ENCODE measurements around the gene NR1D2.

NR1D2 gene

DNA sequence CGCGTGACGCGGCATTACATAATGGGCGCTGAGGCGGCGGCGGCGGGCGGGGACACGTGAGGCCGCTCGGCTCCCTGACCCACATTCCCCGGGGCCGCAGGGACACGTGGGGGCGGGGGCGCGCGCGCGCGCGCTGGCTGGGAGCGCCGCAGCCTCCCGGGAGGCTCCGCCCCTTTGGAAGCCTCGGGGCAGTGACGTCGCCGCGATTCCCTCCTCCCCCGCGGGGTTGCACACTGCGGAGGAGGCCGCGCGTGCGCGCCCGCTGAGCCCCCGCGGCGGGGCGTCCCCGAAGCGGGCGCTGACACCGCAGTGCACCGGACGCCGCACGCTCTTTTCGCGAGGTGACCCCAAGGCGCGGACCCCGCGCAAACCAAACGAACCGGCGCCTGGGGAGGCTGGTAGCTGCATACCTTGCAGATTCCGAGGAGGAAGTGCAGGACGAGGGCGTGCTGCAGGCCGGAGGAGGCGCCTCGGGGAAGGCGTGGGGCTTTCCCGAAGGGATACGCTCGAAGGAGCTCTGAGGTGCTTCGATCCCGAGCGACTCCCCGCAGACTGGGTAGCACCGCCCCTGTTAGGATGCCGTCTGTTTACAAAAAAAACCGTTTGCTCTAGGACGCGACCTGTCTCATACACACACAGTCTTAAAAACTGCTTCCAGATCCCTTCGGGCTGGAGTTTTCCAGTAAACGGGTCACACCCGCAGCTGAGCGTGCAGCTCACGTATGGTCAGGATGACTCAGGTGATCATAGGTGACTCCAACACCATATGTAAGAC, 1.0 kb downstream of the NR1D2 start (continued):
- TF ChIP-seq, protein P1, sequence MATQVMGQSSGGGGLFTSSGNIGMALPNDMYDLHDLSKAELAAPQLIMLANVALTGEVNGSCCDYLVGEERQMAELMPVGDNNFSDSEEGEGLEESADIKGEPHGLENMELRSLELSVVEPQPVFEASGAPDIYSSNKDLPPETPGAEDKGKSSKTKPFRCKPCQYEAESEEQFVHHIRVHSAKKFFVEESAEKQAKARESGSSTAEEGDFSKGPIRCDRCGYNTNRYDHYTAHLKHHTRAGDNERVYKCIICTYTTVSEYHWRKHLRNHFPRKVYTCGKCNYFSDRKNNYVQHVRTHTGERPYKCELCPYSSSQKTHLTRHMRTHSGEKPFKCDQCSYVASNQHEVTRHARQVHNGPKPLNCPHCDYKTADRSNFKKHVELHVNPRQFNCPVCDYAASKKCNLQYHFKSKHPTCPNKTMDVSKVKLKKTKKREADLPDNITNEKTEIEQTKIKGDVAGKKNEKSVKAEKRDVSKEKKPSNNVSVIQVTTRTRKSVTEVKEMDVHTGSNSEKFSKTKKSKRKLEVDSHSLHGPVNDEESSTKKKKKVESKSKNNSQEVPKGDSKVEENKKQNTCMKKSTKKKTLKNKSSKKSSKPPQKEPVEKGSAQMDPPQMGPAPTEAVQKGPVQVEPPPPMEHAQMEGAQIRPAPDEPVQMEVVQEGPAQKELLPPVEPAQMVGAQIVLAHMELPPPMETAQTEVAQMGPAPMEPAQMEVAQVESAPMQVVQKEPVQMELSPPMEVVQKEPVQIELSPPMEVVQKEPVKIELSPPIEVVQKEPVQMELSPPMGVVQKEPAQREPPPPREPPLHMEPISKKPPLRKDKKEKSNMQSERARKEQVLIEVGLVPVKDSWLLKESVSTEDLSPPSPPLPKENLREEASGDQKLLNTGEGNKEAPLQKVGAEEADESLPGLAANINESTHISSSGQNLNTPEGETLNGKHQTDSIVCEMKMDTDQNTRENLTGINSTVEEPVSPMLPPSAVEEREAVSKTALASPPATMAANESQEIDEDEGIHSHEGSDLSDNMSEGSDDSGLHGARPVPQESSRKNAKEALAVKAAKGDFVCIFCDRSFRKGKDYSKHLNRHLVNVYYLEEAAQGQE (tag by site-specific recombination; IDR thresholded peaks at IDR 0.05), result no peak; the same call in 1 of the 2 replicates
- TF ChIP-seq, protein P2, sequence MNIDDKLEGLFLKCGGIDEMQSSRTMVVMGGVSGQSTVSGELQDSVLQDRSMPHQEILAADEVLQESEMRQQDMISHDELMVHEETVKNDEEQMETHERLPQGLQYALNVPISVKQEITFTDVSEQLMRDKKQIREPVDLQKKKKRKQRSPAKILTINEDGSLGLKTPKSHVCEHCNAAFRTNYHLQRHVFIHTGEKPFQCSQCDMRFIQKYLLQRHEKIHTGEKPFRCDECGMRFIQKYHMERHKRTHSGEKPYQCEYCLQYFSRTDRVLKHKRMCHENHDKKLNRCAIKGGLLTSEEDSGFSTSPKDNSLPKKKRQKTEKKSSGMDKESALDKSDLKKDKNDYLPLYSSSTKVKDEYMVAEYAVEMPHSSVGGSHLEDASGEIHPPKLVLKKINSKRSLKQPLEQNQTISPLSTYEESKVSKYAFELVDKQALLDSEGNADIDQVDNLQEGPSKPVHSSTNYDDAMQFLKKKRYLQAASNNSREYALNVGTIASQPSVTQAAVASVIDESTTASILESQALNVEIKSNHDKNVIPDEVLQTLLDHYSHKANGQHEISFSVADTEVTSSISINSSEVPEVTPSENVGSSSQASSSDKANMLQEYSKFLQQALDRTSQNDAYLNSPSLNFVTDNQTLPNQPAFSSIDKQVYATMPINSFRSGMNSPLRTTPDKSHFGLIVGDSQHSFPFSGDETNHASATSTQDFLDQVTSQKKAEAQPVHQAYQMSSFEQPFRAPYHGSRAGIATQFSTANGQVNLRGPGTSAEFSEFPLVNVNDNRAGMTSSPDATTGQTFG (tag by site-specific recombination; IDR thresholded peaks at IDR 0.05; ENCODE audit: borderline replicate concordance), result no peak
- TF ChIP-seq, protein P3, sequence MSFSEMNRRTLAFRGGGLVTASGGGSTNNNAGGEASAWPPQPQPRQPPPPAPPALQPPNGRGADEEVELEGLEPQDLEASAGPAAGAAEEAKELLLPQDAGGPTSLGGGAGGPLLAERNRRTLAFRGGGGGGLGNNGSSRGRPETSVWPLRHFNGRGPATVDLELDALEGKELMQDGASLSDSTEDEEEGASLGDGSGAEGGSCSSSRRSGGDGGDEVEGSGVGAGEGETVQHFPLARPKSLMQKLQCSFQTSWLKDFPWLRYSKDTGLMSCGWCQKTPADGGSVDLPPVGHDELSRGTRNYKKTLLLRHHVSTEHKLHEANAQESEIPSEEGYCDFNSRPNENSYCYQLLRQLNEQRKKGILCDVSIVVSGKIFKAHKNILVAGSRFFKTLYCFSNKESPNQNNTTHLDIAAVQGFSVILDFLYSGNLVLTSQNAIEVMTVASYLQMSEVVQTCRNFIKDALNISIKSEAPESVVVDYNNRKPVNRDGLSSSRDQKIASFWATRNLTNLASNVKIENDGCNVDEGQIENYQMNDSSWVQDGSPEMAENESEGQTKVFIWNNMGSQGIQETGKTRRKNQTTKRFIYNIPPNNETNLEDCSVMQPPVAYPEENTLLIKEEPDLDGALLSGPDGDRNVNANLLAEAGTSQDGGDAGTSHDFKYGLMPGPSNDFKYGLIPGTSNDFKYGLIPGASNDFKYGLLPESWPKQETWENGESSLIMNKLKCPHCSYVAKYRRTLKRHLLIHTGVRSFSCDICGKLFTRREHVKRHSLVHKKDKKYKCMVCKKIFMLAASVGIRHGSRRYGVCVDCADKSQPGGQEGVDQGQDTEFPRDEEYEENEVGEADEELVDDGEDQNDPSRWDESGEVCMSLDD (tag by site-specific recombination; IDR thresholded peaks at IDR 0.05), result peak; percentile 75
- no peak for TF ChIP-seq ZNF202 (tag by site-specific recombination; IDR thresholded peaks at IDR 0.05; ENCODE audit: borderline replicate concordance)
- TF ChIP-seq, protein P4, sequence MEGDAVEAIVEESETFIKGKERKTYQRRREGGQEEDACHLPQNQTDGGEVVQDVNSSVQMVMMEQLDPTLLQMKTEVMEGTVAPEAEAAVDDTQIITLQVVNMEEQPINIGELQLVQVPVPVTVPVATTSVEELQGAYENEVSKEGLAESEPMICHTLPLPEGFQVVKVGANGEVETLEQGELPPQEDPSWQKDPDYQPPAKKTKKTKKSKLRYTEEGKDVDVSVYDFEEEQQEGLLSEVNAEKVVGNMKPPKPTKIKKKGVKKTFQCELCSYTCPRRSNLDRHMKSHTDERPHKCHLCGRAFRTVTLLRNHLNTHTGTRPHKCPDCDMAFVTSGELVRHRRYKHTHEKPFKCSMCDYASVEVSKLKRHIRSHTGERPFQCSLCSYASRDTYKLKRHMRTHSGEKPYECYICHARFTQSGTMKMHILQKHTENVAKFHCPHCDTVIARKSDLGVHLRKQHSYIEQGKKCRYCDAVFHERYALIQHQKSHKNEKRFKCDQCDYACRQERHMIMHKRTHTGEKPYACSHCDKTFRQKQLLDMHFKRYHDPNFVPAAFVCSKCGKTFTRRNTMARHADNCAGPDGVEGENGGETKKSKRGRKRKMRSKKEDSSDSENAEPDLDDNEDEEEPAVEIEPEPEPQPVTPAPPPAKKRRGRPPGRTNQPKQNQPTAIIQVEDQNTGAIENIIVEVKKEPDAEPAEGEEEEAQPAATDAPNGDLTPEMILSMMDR (tag by site-specific recombination; IDR thresholded peaks at IDR 0.05), result peak; percentile 63; the same call in 1 of the 2 replicates
- TF ChIP-seq ZNF654 (tag by site-specific recombination; IDR thresholded peaks at IDR 0.05; ENCODE audit: low read depth), result no peak
- no peak for TF ChIP-seq ZNF791 (tag by site-specific recombination; IDR thresholded peaks at IDR 0.05)
- TF ChIP-seq ZSCAN16 (tag by site-specific recombination; IDR thresholded peaks at IDR 0.05), result no peak
- no peak for TF ChIP-seq ZNF169 (tag by site-specific recombination; IDR thresholded peaks at IDR 0.05)
- peak; percentile 57; the same call in 1 of the 2 replicates for TF ChIP-seq ZNF843 (tag by site-specific recombination; IDR thresholded peaks at IDR 0.05)
- TF ChIP-seq, protein P5, sequence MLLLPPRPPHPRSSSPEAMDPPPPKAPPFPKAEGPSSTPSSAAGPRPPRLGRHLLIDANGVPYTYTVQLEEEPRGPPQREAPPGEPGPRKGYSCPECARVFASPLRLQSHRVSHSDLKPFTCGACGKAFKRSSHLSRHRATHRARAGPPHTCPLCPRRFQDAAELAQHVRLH (tag by site-specific recombination; IDR thresholded peaks at IDR 0.05), result no peak
- peak; percentile 63 for TF ChIP-seq ZNF335 (tag by site-specific recombination; conservative IDR thresholded peaks at IDR 0.05)
- no peak for TF ChIP-seq TRIM28 (IDR thresholded peaks at IDR 0.05; ENCODE audit: borderline replicate concordance, low read length)
- peak; percentile 89 for TF ChIP-seq EGR2 (tag by site-specific recombination; IDR thresholded peaks at IDR 0.05; ENCODE audit: low read depth)
- TF ChIP-seq MEIS1 (CRISPR knock-in tag; IDR thresholded peaks at IDR 0.05; ENCODE audit: borderline replicate concordance), result no peak
- no peak for TF ChIP-seq ZNF16 (tag by site-specific recombination; IDR thresholded peaks at IDR 0.05; ENCODE audit: low read depth)
- no peak for TF ChIP-seq ZNF768 (tag by site-specific recombination; IDR thresholded peaks at IDR 0.05)
- TF ChIP-seq, protein P6, sequence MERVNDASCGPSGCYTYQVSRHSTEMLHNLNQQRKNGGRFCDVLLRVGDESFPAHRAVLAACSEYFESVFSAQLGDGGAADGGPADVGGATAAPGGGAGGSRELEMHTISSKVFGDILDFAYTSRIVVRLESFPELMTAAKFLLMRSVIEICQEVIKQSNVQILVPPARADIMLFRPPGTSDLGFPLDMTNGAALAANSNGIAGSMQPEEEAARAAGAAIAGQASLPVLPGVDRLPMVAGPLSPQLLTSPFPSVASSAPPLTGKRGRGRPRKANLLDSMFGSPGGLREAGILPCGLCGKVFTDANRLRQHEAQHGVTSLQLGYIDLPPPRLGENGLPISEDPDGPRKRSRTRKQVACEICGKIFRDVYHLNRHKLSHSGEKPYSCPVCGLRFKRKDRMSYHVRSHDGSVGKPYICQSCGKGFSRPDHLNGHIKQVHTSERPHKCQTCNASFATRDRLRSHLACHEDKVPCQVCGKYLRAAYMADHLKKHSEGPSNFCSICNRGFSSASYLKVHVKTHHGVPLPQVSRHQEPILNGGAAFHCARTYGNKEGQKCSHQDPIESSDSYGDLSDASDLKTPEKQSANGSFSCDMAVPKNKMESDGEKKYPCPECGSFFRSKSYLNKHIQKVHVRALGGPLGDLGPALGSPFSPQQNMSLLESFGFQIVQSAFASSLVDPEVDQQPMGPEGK (tag by site-specific recombination; IDR thresholded peaks at IDR 0.05), result peak; percentile 88
- no peak for TF ChIP-seq ZNF155 (tag by site-specific recombination; IDR thresholded peaks at IDR 0.05)
- TF ChIP-seq, protein P7, sequence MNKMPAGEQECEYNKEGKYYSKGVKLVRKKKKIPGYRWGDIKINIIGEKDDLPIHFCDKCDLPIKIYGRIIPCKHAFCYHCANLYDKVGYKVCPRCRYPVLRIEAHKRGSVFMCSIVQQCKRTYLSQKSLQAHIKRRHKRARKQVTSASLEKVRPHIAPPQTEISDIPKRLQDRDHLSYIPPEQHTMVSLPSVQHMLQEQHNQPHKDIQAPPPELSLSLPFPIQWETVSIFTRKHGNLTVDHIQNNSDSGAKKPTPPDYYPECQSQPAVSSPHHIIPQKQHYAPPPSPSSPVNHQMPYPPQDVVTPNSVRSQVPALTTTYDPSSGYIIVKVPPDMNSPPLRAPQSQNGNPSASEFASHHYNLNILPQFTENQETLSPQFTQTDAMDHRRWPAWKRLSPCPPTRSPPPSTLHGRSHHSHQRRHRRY (tag by site-specific recombination; IDR thresholded peaks at IDR 0.05), result no peak
- no peak for TF ChIP-seq ZNF433 (tag by site-specific recombination; IDR thresholded peaks at IDR 0.05; ENCODE audit: low read depth)
- no peak for TF ChIP-seq ZNF544 (tag by site-specific recombination; IDR thresholded peaks at IDR 0.05)
- TF ChIP-seq, protein P8, sequence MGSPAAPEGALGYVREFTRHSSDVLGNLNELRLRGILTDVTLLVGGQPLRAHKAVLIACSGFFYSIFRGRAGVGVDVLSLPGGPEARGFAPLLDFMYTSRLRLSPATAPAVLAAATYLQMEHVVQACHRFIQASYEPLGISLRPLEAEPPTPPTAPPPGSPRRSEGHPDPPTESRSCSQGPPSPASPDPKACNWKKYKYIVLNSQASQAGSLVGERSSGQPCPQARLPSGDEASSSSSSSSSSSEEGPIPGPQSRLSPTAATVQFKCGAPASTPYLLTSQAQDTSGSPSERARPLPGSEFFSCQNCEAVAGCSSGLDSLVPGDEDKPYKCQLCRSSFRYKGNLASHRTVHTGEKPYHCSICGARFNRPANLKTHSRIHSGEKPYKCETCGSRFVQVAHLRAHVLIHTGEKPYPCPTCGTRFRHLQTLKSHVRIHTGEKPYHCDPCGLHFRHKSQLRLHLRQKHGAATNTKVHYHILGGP (tag by site-specific recombination; IDR thresholded peaks at IDR 0.05), result no peak

Measured in HEK293 (cell line).